K562 (cell line): ENCODE results near the gene FGF21. TPM values are rescaled to one million over a fixed set of nuclear protein-coding genes. Genes with fewer than 3 reads are reported as not detected.

Source experiments
- DNMT1 ChIP-seq: fragments of 450-650 bp; IDR thresholded peaks from 2 replicates; pipeline ENCODE4 v1.6.1; 2016; ENCODE audit warnings: antibody characterized with exemption, mild to moderate bottlenecking
- GATA2 ChIP-seq: sonication (generic); formaldehyde crosslinking; IDR thresholded peaks from 2 replicates; pipeline ENCODE4 v1.4.0; 2020; ENCODE audit warnings: mild to moderate bottlenecking, missing genetic modification reagents
- MGA ChIP-seq: fragments of 450-650 bp; IDR thresholded peaks from 2 replicates; pipeline ENCODE4 v1.6.1; 2016; ENCODE audit warnings: mild to moderate bottlenecking, moderate library complexity
- NEUROD1 ChIP-seq: fragments of 150-350 bp; IDR thresholded peaks from 2 replicates; pipeline ENCODE4 v1.6.1; 2014; ENCODE audit warnings: borderline replicate concordance, low read length, low read depth; ENCODE audit not compliant: partially characterized antibody
- POLR2H ChIP-seq: IDR thresholded peaks from 2 replicates; pipeline ENCODE4 v1.6.1; 2016; ENCODE audit warnings: missing genetic modification characterization, low read depth, mild to moderate bottlenecking, control low read depth, missing compliant biosample characterization, moderate library complexity
- RERE ChIP-seq: sonication (generic); formaldehyde crosslinking; IDR thresholded peaks from 2 replicates; pipeline ENCODE4 v1.8.0; 2023; ENCODE audit warnings: missing genetic modification reagents, mild to moderate bottlenecking, borderline replicate concordance
- TAF7 ChIP-seq: fragments of 450-650 bp; IDR thresholded peaks from 2 replicates; pipeline ENCODE4 v1.6.1; 2016; ENCODE audit warnings: missing genetic modification characterization, missing compliant biosample characterization
- TAL1 ChIP-seq: fragments of 450-650 bp; IDR thresholded peaks from 2 replicates; pipeline ENCODE4 v1.6.1; 2016; ENCODE audit warnings: mild to moderate bottlenecking
- ZKSCAN1 ChIP-seq: fragments of 150-350 bp; IDR thresholded peaks from 2 replicates; pipeline ENCODE4 v1.6.1; 2016; ENCODE audit warnings: low read depth, low read length
- ZNF75A ChIP-seq: fragments of 450-650 bp; formaldehyde crosslinking; IDR thresholded peaks from 2 replicates; pipeline ENCODE4 v1.4.0; 2020; ENCODE audit warnings: mild to moderate bottlenecking
- ZNF785 ChIP-seq: fragments of 250-450 bp; sonication (Bioruptor Pico); IDR thresholded peaks from 2 replicates; pipeline ENCODE4 v1.4.0; 2020; ENCODE audit warnings: mild to moderate bottlenecking
- polyA plus RNA-seq, 8 experiments: library from polyadenylated mRNA; depleted of rRNA in 4 of 8; stranded (reverse) in 5 of 8; unstranded in 3 of 8; fragments of >200 nt; fragmentation: Nextera tagmentation in 2 of 8; fragmentation: Illumina TruSeq in 1 of 8; extraction: Ambion mirVana in 2 of 8; extraction: Trizol in 1 of 8; gene quantifications; 2 replicates each; pipeline versions ENCODE4 v1.2.1 to v1.2.3, GENCODE V29; 2011 to 2014; ENCODE audit warnings: inconsistent platforms in 1 of 8, missing spikeins in 1 of 8
- total RNA-seq, 7 experiments: library from RNA; depleted of rRNA in 6 of 7; stranded (reverse); fragments of >200 nt in 6 of 7; fragmentation: Illumina TruSeq in 2 of 7; extraction: Trizol in 2 of 7; gene quantifications; 2 replicates each; pipeline versions ENCODE4 v1.2.1 to v1.2.3, GENCODE V29; 2011 to 2021; ENCODE audit warnings: low replicate concordance in 1 of 7

The FGF21 gene
- total and polyA plus RNA-seq, 9 of the 15 experiments (the other 6 are each of a cell fraction or from before 2014, with no cell fraction given): 0.04 to 0.77 (median 0.09) TPM; not detected in 6

DNA sequence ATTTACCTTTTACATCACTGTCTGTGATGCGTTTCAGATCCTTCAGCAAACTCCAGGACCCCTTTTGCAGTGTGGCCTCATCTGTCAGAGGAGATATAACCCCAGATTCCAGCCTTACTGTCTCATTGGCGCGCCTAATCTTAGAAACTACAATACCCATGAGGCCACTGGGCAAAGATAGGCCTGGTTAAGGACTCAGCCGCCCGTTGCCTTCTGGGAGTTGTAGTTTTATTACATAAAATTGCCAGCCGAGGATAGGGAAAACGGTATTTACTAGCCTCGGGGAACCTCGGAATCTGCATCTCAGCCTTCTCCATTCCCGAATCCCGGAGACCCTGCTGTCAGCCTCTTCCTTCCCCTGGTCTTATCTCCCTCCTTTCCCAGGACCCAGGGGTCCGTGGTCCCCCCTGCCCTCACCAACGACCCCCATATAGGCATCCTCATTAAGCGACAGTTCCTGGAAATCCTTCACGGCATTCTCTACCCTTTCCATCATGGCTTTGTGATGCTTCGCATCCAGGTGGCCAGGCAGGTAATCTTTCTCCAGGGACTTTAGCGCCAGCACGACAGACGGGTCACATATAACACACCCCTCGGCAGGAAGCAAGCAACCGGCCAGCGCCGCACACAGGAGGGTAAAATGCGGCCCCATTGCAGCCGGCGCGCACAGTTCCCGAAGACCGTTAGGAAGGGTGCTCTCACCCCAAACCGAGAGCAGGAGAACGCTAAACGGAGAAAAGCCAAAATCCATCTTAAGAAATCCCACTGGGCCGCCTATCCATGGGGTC is 9.9 kb upstream of the FGF21 start (continued):
- no peak for TF ChIP-seq MGA
- TF ChIP-seq TAL1: no peak
- TF ChIP-seq NEUROD1: no peak
- TF ChIP-seq DNMT1: no peak
- TF ChIP-seq ZNF75A: no peak
- TF ChIP-seq GATA2 (CRISPR knock-in tag): no peak
- no peak for TF ChIP-seq ZKSCAN1
- no peak for TF ChIP-seq POLR2H
- TF ChIP-seq TAF7 (tag): no peak
- 0 out of 2 replicates have a peak, but pooled peaks have one; percentile 25 for TF ChIP-seq RERE (CRISPR knock-in tag)
- no peak for TF ChIP-seq ZNF785 (CRISPR knock-in tag)
